K562 (cell line): ENCODE data around the gene TMEM121. TPM values are rescaled to one million over a fixed set of nuclear protein-coding genes. Genes with fewer than 3 reads are reported as not detected.

Experiments
- ZNF140 ChIP-seq: fragments of 250-450 bp; sonication (Bioruptor Pico); IDR thresholded peaks from 2 replicates; pipeline ENCODE4 v1.8.0; 2021; ENCODE audit warnings: moderate library complexity, mild to moderate bottlenecking, inconsistent platforms
- ZNF407 ChIP-seq: fragments of 450-650 bp; IDR thresholded peaks from 2 replicates; pipeline ENCODE4 v1.6.1; 2016; ENCODE audit warnings: low read depth
- polyA plus RNA-seq, 8 experiments: library from polyadenylated mRNA; depleted of rRNA in 4 of 8; stranded (reverse) in 5 of 8; unstranded in 3 of 8; fragments of >200 nt; fragmentation: Nextera tagmentation in 2 of 8; fragmentation: Illumina TruSeq in 1 of 8; extraction: Ambion mirVana in 2 of 8; extraction: Trizol in 1 of 8; gene quantifications; 2 replicates each; pipeline versions ENCODE4 v1.2.1 to v1.2.3, GENCODE V29; 2011 to 2014; ENCODE audit warnings: inconsistent platforms in 1 of 8, missing spikeins in 1 of 8
- total RNA-seq, 7 experiments: library from RNA; depleted of rRNA in 6 of 7; stranded (reverse); fragments of >200 nt in 6 of 7; fragmentation: Illumina TruSeq in 2 of 7; extraction: Trizol in 2 of 7; gene quantifications; 2 replicates each; pipeline versions ENCODE4 v1.2.1 to v1.2.3, GENCODE V29; 2011 to 2021; ENCODE audit warnings: low replicate concordance in 1 of 7

TMEM121 gene
- total and polyA plus RNA-seq, 9 of the 15 experiments (the other 6 are each of a cell fraction or from before 2014, with no cell fraction given): 0.31 to 0.36 TPM; not detected in 7

GRCh38 chr14:105503296-105503640, 23.1 kb upstream of the TMEM121 start (continued):
- TF ChIP-seq ZNF407: no peak
- no peak for TF ChIP-seq ZNF140
- TF ChIP-seq, all 486 proteins: peak for 0
